HG03060 (cell line): Measurements from ENCODE around the gene PAX6.

Experiments
- ATAC-seq: cut with Tn5 transposase; IDR thresholded peaks from one replicate; pipeline ENCODE4 v1.9.1; 2021; ENCODE audit warnings: low read depth, moderate number of reproducible peaks; ENCODE audit not compliant: unreplicated experiment

PAX6 gene

GRCh38 chr11:31822927-31823643, 12.0 kb upstream of the PAX6 start:
- ATAC-seq = no peak

GRCh38 chr11:31822175-31822926, 11.2 kb upstream of the PAX6 start:
- ATAC-seq = no peak

DNA sequence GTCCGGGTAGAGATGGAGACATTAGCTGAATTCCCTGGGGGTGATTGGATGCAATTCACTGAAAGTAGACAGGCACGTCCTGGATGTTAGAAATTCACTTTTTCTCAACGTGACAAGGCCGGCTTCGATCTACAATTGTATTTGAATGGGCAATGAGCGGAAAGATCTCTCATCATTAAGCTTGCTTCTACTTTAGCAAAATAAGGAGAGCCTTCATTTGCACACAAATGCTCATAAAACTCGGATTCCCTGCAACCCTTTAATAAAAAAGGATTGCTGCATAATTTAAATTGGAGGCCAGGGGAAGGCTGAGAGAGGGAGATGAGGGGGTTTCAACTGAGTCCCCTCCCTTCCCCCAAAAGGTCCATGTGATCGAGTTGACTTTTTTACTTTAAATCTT, 10.6 kb upstream of the PAX6 start:
- no peak for ATAC-seq

- ATAC-seq = no peak
These were observed 10.2 kb upstream of the PAX6 start for GRCh38 chr11:31821235-31821764.

DNA sequence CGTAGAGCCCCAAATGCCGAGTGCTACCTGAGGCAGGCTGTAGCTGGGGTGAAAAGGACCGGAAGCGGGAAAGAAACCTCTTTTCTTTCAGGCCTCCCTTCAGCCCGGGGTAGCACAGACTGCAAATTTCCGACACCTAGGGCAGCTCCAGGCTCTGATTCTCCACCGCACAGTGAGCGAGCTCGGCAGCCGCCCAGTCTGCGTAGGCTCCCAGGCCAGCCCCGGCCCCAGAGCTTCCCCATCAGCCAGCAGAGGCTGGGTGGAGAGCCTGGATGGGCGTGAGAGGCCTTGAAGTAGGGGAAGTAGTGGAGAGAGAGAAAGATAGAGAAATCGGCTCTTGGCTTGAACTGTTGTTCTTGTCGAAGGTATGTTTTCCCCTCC, 9.3 kb upstream of the PAX6 start:
- no peak for ATAC-seq

GRCh38 chr11:31819621-31820437, 8.7 kb upstream of the PAX6 start:
- no peak for ATAC-seq

DNA sequence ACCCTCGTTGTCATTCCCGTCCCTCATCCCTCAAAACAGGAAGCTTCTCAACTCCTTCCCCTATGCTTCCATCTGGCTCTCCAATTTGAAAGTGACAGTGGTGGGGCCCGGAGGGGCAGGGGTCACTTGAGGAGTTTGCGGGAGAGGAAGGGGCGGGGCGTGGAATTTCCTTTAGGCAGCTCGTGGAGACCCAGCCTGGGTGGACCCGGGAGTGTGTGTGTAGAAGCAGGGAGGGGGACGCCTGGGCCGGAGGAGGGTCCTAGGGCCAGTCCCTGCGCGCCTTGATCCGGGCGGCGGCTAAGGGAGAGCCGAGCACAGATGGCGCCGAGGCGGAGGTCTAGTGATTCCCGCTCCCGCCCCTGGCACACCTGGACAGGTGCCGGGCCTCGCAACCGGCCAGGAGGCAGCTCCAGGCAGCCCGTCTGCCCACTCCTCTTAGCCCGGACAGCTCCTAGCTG, 7.8 kb upstream of the PAX6 start:
- no peak for ATAC-seq

GRCh38 chr11:31818425-31818755, 7.3 kb upstream of the PAX6 start:
- ATAC-seq = no peak

DNA sequence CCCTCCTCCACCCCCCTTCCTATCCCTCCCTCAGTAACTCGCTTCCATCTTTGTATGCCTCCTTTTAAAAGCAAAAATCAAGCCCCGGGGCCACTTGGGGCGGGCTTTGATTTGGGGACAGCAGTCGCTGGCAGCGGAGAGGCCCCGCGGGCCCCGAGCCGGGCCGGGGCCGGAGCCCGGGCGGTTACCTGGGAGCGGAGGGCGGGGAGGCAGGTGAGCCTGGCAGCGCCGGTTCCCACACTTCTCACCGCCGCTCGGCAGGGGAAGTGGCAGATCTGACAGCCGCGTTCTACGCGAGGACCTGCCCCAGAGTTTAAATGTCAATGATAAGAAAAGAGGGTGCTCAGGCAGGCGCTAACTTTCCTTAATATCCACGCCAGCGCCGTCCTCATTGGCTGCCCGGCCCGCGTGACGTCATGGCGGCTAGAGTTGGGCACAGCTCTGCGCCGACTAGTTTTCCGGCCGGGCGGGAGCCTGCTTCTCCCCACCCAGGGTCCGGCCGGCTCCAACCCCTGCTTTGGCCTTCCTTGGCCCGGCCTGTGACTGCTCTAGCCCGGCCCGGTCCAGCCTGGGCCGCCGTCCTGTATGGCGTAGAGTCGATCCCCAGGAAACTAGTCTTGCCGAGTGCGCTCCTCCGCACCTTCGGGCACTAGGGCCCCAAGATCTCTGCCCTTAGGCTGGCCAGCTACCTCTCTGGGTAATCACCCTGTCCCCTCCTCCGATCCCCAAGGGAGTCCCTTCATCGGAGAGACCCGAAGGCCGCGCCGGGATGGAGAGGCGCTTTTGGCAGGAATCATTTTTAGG, 6.7 kb upstream of the PAX6 start:
- ATAC-seq = no peak

DNA sequence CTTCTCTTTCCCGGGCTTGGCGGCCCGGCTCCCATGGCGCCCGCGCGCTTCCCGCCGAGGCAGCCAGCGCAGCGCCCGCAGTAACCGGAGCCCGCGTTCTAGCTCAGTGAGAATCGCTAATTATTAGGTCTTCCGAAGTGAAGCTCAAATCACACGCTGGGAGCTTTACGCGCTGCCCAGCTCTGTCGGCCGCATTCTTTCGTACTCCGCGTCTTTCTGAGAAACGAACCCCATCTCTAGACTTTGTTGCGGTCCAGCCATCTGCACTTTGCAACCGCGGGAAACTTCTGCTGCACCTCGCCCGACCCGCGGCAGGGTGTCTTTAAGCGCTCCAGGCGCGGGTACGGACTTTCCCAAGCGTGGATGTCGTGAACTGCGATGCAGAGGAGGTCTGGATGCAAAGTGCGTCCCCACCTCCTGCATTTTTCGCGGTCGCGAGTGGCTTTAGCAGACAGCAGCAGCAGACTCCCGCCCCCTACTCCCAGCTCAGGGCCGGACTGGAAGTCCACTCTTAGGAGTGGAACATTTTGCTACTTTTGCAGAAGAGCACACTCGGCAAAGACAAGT, 6.0 kb upstream of the PAX6 start:
- no peak for ATAC-seq

DNA sequence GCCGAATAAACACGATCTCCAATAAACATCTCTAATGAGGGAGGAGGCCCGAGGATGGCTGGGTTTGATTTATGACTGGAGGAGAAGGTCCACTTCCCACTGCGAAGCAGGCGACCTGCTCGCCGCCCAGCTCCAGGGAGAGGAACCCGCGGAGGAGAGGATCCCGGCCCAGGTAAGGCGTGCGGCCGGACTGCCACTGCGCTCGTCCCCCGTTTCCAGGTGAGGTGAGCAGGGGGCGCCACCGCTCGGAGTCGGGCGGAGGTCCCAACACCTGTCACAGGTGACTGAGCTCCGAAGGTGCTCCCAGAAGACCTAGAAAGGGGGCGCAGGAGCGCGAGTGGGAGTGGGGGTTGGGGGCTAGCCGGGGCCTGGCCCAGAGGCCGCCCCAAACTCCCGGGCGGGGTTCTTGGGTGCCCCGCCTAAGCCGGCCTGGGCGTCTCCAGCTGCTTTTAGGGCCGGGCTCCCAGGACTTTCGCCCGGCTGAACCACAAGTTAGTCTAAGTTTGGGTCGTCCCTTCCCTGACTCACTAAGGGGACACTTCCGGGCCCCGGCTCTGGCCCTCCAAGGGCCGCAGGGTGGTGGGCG, 5.4 kb upstream of the PAX6 start:
- no peak for ATAC-seq

- no peak for ATAC-seq
These were observed 4.8 kb upstream of the PAX6 start for GRCh38 chr11:31815711-31816467.

GRCh38 chr11:31814176-31814868, 3.2 kb upstream of the PAX6 start:
- ATAC-seq = no peak

GRCh38 chr11:31813391-31814175, 2.5 kb upstream of the PAX6 start:
- ATAC-seq = no peak

- no peak for ATAC-seq
These were observed 1.6 kb upstream of the PAX6 start for GRCh38 chr11:31812383-31813381.
